IPS-18c (cell line): ENCODE measurements around the gene KCNK17.

Experiments
- H3K4me3 ChIP-seq: 2 replicates; pipeline ENCODE4 v1.7.0; 2013; ENCODE audit warnings: low read depth, mild to moderate bottlenecking, low read length, moderate library complexity; ENCODE audit not compliant: insufficient read depth
- H3K9me3 ChIP-seq: one replicate; pipeline ENCODE4 v1.6.1; 2013; ENCODE audit warnings: mild to moderate bottlenecking, low read length, moderate library complexity; ENCODE audit not compliant: control insufficient read depth, insufficient read depth

The KCNK17 gene

GRCh38 chr6:39339868-39340550 is 25.8 kb upstream of the KCNK17 start:
- Histone ChIP-seq H3K9me3 (no peaks in the 10 kb centered on the region), H3K4me3 (no peak overlapping the region)

DNA sequence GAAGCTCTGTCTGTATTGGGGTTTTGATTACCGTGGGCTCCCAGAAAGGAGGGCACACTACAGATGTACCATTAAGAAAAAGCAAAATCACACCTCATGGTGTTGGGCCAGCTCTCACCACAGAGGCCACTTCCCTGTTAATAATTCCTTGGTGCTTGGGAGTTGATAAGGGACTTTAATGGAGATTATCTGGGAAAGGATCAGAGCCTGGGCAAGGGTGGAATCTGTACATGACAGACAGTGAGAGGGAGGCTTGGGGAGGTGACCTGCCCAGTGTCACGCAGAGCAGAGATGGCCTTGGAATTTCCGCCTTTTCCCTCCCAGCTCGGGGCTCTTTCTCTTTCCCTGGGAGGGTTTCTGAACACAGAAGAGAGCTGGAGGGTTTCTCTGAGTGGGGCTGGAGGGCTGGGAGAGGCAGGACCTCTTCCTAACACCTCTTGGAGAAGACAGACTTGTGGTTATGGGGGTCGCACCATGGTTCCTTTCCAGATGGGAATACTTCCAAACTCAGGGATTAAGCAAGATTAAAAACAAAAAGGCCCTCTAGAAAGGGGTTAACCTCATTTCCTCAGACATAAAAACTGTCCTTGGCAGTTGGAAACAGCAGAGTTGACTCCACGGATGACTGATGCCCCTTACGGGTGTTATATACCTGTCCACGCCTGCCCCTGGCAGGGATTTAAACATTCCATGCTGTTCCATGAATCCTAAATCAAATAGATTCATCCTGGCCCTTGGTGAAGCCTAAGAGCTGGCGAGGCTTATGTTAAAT is 25.1 kb upstream of the KCNK17 start:
- Histone ChIP-seq H3K4me3 (no peak overlapping the region), H3K9me3 (no peaks in the 10 kb centered on the region)

GRCh38 chr6:39338397-39338796 is 24.2 kb upstream of the KCNK17 start:
- no peak overlapping the region for H3K4me3 ChIP-seq
- H3K9me3 ChIP-seq: no peaks in the 10 kb centered on the region

DNA sequence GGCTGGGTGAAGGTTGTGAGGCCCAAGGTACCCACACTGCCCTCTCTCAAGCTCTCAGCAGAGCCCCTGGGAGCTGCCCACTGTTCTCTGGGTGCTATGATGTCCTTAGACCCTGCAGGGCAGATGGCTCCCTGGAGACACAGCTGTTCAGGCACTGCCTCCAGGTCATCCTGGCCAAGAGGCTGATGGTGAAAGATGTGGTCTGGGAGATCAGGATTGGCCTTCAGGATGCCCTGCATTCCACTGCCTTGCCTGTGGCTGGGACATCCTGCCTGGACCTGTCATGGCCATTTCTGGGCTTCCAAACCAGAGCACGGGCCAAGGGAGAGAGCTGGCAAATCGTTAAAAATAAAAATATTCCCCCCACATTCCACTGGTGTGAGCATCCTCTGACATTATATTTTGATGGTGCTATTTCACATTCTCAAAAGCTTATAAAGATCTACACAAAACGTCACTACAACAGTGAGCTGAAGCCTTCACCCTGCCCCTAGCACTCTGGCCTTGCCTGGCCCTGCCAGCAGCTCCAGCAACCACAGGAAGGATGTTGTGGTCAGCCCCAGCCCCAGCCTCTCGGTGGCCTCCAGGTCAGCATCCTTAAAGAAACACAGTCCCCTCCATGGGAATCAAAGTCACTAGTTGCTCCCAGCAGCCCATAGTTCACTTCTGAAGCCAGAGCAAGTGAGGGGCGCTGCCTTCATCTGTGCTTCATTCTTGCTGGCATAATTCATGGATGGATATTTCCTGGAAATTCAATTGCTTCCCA is 21.7 kb upstream of the KCNK17 start:
- Histone ChIP-seq H3K4me3 (no peak overlapping the region), H3K9me3 (no peaks in the 10 kb centered on the region)

DNA sequence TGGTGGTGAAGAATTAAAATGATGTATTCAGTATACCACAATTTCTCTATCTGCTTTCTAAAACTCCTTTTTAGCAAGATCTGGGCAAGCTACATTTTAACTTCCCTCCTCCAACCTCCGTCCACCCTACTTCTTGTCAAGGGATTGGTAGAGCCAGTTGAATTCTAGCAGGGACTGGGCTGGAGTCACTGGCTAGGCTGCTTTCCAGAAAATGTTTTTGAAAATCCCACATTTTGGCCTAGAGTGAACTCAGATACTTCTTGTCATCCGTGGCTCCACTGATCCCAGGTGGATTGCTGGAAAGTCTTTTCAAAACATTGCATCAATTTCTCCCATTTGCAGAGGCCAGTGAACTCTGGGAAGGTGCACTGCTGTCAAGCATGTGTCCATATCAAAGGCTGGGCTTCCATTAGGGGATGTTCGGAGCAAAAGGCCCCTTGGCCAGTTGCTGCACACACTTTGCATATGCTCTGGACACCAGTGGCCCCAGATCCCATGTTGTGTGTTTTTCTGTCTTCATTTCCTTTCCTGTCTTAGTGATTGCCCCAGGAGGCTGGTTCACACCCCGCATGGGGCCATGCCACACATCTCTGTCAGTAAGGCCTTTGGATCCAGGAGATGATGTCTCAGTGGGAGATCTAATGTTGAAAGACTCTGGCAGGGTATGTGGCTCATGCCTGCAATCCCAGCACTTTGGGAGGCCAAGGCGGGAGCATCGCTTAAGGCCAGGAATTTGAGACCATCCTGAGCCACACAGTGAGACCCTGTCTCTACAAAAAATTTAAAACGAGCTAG is 19.6 kb upstream of the KCNK17 start:
- H3K4me3 ChIP-seq: no peak overlapping the region
- no peaks in the 10 kb centered on the region for H3K9me3 ChIP-seq

DNA sequence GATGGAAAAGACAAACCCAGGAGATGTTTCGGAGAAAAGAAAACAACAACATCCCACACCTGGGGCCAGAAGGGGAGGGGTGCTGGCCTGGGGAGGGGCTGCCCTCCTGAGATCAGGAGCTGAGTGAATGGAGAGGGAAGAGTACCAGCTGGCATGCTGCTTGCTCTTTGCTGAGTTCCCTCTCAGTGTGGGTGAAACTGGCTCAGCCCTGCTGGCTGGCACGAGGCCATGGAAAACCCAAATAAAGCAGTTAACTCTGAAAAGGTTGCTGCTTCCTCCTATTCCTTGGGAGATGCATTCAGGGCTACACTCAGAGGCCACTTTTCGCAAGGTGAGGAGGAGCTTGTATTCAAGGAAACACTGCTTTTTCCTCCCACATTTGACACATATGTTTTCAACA is 16.3 kb upstream of the KCNK17 start:
- H3K4me3 ChIP-seq: no peak overlapping the region
- H3K9me3 ChIP-seq: no peaks in the 10 kb centered on the region

- Histone ChIP-seq H3K9me3 (no peaks in the 10 kb centered on the region), H3K4me3 (no peak overlapping the region)
These were observed 15.8 kb upstream of the KCNK17 start for GRCh38 chr6:39330057-39330456.

DNA sequence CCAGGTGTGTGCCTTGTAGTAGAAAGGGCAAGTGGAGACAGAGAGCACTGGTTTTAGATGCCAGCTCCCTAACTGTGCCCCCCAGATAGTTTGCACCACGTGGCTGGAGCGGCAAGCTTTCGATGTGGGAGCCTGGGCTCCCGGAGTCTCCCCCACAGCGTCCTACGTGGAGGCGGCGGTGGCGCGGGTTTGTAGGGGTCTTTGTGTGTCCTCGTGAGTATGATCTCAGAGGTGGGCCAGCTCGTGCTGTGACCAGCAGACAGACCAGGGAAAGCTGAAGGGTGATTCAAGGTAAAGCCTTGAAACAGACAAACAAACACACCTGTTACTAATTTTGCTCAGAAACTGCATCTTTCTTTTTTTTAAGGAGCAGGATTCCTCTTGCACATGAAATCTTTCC is 13.8 kb upstream of the KCNK17 start:
- no peaks in the 10 kb centered on the region for H3K9me3 ChIP-seq
- H3K4me3 ChIP-seq: no peak overlapping the region

GRCh38 chr6:39327507-39327906 is 13.3 kb upstream of the KCNK17 start:
- H3K4me3 ChIP-seq: no peak overlapping the region

GRCh38 chr6:39322306-39322850 is 8.2 kb upstream of the KCNK17 start, which contains the start of gene KCNK16:
KCNK16 (minus strand) TSS chr6:39322702; CDS start chr6:39322540, 162 bp downstream.
- no peak within 1 kb of the TSS for H3K4me3 ChIP-seq
- no peaks in the 10 kb centered on the region for H3K9me3 ChIP-seq

More at GRCh38 chr6:39327507-39327906, 13.3 kb upstream of the KCNK17 start:
- H3K9me3 ChIP-seq: no peaks in the 10 kb centered on the region

- Histone ChIP-seq H3K9me3 (no peaks in the 10 kb centered on the region), H3K4me3 (no peak overlapping the region)
These were observed 7.5 kb upstream of the KCNK17 start for GRCh38 chr6:39321761-39322160.

- Histone ChIP-seq H3K4me3 (no peak overlapping the region), H3K9me3 (no peaks in the 10 kb centered on the region)
These were observed 6.3 kb upstream of the KCNK17 start for GRCh38 chr6:39320363-39320984.

GRCh38 chr6:39319621-39320362 is 5.6 kb upstream of the KCNK17 start:
- Histone ChIP-seq H3K4me3 (no peak overlapping the region), H3K9me3 (no peaks in the 10 kb centered on the region)

DNA sequence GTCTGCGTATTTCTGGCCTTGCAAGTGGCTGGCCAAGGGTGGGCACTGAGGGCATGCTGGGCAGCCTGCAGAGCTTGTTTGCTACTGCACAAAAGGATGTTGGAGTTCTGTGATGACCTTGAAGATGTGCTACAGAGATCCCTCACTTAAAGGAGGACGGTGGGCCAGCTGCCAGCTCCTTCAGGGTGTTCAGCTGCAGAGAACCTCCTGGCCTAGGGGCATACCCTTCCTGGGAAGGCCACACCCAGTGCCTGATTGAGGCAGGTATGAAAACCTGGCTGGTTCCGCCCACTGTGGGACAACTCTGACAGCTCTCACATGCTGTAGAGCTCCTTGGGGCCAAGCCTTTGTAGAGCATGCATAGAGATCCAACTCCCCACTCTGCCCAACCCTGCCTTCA is 3.0 kb upstream of the KCNK17 start:
- H3K4me3 ChIP-seq: no peak overlapping the region
- H3K9me3 ChIP-seq: no peaks in the 10 kb centered on the region

DNA sequence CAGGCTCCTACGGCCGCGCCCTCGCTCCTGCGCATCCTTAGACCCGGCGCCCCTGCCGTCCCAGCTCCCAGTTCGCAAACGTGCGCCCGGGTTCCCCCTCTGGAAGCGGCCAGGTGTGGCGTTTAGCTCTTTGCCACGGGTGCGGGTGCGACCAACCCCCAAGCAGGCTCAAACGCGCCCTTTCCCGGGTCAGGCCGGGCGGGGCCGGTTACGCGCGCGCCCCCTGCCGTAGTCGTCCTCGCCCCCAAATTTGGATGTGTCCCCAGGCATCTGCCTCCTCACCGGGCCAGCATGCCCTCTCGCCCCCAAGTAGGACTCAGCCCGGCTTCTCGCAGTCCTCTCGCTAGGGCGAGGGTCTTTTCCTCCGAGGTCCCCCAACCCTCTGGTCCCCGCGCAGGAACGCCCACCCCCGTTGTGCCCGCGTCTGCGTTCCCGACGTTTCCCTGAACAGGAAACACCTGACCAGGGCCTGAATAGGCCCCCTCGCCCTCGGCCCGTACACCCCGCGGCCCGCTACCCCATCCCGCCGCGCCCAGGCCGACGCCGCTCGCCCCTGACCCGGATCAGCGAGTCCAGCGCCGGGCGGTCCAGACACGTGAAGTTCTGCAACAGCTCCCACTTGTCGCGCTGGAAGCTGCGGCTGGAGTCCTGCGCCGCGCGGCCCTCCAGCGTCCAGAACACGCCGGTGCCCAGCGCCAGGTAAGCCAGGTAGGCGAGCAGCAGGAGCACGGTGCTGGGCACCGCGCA is 520 bp downstream of the KCNK17 start:
- no peaks in the 10 kb centered on the region for H3K9me3 ChIP-seq
- H3K4me3 ChIP-seq: peak overlapping the region; percentile 63
